ENCODE measurements around the gene SLC35B2.

SLC35B2 gene

GRCh38 chr6:44294832-44295791 is 37.8 kb upstream of the SLC35B2 start:
- TF ChIP-seq CTCF (IDR thresholded peaks at IDR 0.05; ENCODE audit: low read depth, low read length), result no peak
- no peak overlapping the region for H3K4me3 ChIP-seq (replicated peaks in 1 of 2; ENCODE audit: low read depth in 2 of 2, low read length in 2 of 2)
- DNase-seq (ENCODE audit: low read depth in 2 of 2), result no peak

GRCh38 chr6:44292661-44293365 is 35.5 kb upstream of the SLC35B2 start:
- TF ChIP-seq CTCF (IDR thresholded peaks at IDR 0.05; ENCODE audit: low read depth, low read length), result no peak
- no peak overlapping the region for H3K4me3 ChIP-seq (replicated peaks in 1 of 2; ENCODE audit: low read depth in 2 of 2, low read length in 2 of 2)
- DNase-seq (ENCODE audit: low read depth in 2 of 2), result no peak

- H3K4me3 ChIP-seq (replicated peaks in 1 of 2; ENCODE audit: low read depth in 2 of 2, low read length in 2 of 2), result no peak overlapping the region
- no peak for TF ChIP-seq CTCF (IDR thresholded peaks at IDR 0.05; ENCODE audit: low read depth, low read length)
- no peak for DNase-seq (ENCODE audit: low read depth in 2 of 2)
Measured at GRCh38 chr6:44291841-44292240, 34.5 kb upstream of the SLC35B2 start.

- TF ChIP-seq CTCF (IDR thresholded peaks at IDR 0.05; ENCODE audit: low read depth, low read length), result no peak
- no peak for DNase-seq (ENCODE audit: low read depth in 2 of 2)
- no peak overlapping the region for H3K4me3 ChIP-seq (replicated peaks in 1 of 2; ENCODE audit: low read depth in 2 of 2, low read length in 2 of 2)
Measured at GRCh38 chr6:44289726-44290260, 32.5 kb upstream of the SLC35B2 start.

GRCh38 chr6:44286747-44287146 is 29.4 kb upstream of the SLC35B2 start:
- TF ChIP-seq CTCF (IDR thresholded peaks at IDR 0.05; ENCODE audit: low read depth, low read length), result no peak
- no peak overlapping the region for H3K4me3 ChIP-seq (replicated peaks in 1 of 2; ENCODE audit: low read depth in 2 of 2, low read length in 2 of 2)

GRCh38 chr6:44286285-44286565 is 28.9 kb upstream of the SLC35B2 start:
- no peak for DNase-seq (ENCODE audit: low read depth in 2 of 2)
- no peak overlapping the region for H3K4me3 ChIP-seq (replicated peaks in 1 of 2; ENCODE audit: low read depth in 2 of 2, low read length in 2 of 2)
- TF ChIP-seq CTCF (IDR thresholded peaks at IDR 0.05; ENCODE audit: low read depth, low read length), result no peak

More at GRCh38 chr6:44286747-44287146, 29.4 kb upstream of the SLC35B2 start:
- DNase-seq (ENCODE audit: low read depth in 2 of 2), result no peak

All from cardiac fibroblast (primary cell).